Peyer's patch (tissue), 4 donors: ENCODE results near the gene GBX1. TPM values are rescaled to one million over a fixed set of nuclear protein-coding genes. Genes with fewer than 3 reads are reported as not detected.

Source experiments
- DNase-seq, 3 donors: peaks; one replicate each; pipeline ENCODE4 v3.0.0-alpha.2; 2017 to 2019
- H3K27ac ChIP-seq, 4 donors: fragments of 200-600 bp; sonication (generic); one replicate each; pipeline ENCODE4 v1.5.1; 2016 to 2019
- H3K27me3 ChIP-seq, 2 donors: fragments of 200-600 bp; sonication (generic); one replicate each; pipeline ENCODE4 v1.5.1; 2019
- H3K36me3 ChIP-seq, 3 donors: fragments of 200-600 bp; sonication (generic); one replicate each; pipeline ENCODE4 v1.5.1; 2016 to 2019
- H3K4me1 ChIP-seq, 4 donors: fragments of 200-600 bp; sonication (generic); one replicate each; pipeline ENCODE4 v1.5.1; 2016 to 2019
- H3K4me3 ChIP-seq, 4 donors: fragments of 200-600 bp; sonication (generic); 1 replicate in 3 of 4; 2 replicates in 1 of 4; pipeline ENCODE4 v1.5.1; 2016 to 2019; ENCODE audit warnings: mild to moderate bottlenecking in 1 of 4
- H3K9me3 ChIP-seq, 4 donors: fragments of 200-600 bp; sonication (generic); one replicate each; pipeline ENCODE4 v1.5.1; 2016 to 2019; ENCODE audit warnings: mild to moderate bottlenecking in 1 of 4
- CTCF ChIP-seq, 6 experiments: fragments of 450-650 bp in 4 of 6; fragments of 200-600 bp in 2 of 6; sonication (generic) in 1 of 6; IDR thresholded peaks; one replicate each; pipeline ENCODE4 v1.5.1; 2017 to 2019; ENCODE audit warnings: antibody characterized with exemption in 6 of 6, mild to moderate bottlenecking in 3 of 6, moderate library complexity in 1 of 6
- POLR2A ChIP-seq, 2 donors: fragments of 450-650 bp; IDR thresholded peaks; one replicate each; pipeline ENCODE4 v1.5.1; 2017; ENCODE audit warnings: antibody characterized with exemption in 2 of 2, mild to moderate bottlenecking in 2 of 2, moderate library complexity in 2 of 2
- total RNA-seq, 4 donors: library from RNA; depleted of rRNA; stranded (reverse); fragments of >200 nt; gene quantifications; one replicate each; pipeline ENCODE4 v1.1.0, GENCODE V29; 2016

The GBX1 gene
- total RNA-seq, 4 donors from 2014 or later, result not detected

DNA sequence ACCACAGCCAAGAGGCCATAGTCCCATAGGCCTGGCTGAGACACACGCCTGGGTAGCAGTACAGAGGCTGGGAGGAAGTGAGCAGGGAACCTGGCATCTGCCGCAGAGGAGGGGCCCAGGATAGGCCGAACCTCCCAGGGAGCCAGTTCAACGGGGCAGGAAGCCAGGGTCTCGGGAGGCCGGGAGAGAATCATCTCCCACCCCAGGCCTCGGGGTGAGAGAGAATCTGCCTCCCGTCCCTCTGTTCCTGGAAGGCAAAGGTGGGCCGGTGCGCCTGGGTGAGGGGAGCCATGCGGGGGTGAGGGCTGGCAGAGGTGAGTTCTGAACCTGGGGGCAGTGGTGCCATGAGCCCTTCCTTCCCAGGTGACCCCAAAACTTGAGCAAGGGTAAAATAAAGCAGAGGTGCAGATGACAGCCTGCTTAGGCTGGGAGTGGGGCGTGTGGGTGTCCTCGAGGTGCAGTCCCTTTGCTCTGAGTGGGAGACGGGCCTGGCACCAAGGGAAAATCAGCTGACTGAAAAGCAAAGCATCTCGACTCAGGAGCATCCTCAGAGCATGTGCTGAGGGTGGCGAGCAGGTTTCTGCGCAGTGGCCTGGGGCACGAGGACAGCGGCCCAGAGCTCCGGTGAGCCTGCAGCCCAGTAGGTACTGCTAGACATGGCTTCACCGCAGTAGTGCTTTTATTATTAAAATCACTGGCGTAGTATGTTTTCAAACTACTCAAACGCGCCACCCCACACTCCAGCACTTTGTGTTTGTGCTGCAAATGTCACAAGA lies 65.7 kb downstream of the GBX1 start:
- no peak overlapping the region for H3K27ac ChIP-seq
- peaks cover 0 to 22% (median 0%) of the 10 kb centered on the region in 4 donors for H3K4me1 ChIP-seq
- no peak for DNase-seq
- H3K9me3 ChIP-seq, result no peaks in the 10 kb centered on the region
- H3K27me3 ChIP-seq, result no peaks in the 10 kb centered on the region
- no peak overlapping the region for H3K4me3 ChIP-seq
- no peak for TF ChIP-seq CTCF (IDR thresholded peaks at IDR 0.05)
- TF ChIP-seq POLR2A (IDR thresholded peaks at IDR 0.05), result no peak
- peaks cover 0 to 9% (median 0%) of the 10 kb centered on the region in 3 donors for H3K36me3 ChIP-seq

DNA sequence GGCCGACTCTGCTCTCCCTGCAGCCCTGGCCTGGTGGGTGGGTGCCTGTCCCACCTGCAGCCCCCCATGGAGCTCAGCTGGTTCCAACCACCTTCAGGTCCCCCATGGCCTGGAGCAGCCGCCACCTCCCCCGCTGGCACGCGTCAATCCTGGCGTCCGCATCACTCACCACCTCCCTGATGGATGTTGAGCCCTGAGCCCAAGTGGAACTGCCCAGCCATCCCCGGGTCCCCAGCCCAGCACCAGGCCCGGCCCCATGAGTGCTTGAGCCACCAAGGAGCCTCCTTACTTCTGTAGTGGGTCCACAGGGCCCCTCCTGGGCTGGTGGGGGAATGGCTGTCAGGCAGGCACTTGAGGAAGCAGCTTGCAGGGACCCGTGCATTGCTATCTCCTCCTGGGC lies 66.6 kb downstream of the GBX1 start:
- H3K9me3 ChIP-seq, result no peaks in the 10 kb centered on the region
- TF ChIP-seq CTCF (IDR thresholded peaks at IDR 0.05), result no peak
- no peak for TF ChIP-seq POLR2A (IDR thresholded peaks at IDR 0.05)

DNA sequence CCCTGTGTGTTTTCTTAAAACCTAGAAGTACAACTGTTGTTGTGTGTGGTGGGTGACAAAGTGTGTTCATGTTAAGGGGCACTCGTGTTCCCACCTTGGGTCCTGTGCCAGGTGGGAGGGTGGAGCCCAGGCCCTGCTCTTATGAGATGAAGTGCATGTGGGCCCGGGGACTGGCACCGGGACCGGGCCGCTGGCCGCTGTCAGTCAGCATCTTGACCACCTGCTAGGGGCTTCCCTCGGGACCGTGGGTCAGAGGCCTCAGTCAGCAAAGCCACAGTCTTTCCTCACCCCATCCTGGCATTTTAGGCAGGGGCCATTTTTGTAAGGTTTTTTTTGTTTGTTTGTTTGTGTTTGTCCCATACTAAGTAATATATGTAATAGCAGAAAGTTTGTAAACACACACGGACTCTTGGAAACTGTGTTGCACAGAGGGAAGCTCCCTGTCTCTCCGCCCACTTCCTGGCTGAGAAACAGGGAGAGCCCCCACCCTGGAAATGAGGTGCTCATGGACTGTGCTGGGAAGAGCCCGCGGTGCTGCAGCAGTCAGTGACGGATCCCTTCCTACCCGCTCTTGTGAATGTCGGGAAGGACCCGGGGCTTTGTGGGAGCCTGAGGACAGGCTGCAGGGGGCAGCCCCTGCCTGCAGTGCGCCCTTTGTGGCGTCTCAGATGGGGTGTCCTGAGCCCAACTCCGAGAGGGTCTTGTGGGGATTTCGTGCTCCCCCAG lies 67.8 kb downstream of the GBX1 start:
- TF ChIP-seq CTCF (IDR thresholded peaks at IDR 0.05) (no peak), POLR2A (IDR thresholded peaks at IDR 0.05) (no peak)
- Histone ChIP-seq H3K27me3 (no peaks in the 10 kb centered on the region), H3K27ac (no peak overlapping the region), H3K9me3 (no peaks in the 10 kb centered on the region), H3K36me3 (peaks cover 0 to 4% (median 0%) of the 10 kb centered on the region in 3 donors), H3K4me1 (peaks cover 0 to 17% (median 0%) of the 10 kb centered on the region in 4 donors), H3K4me3 (no peak overlapping the region)
- no peak for DNase-seq

More for the DNA sequence above, 66.6 kb downstream of the GBX1 start:
- no peaks in the 10 kb centered on the region for H3K27me3 ChIP-seq
- peaks cover 0 to 9% (median 0%) of the 10 kb centered on the region in 3 donors for H3K36me3 ChIP-seq
- DNase-seq, result no peak
- H3K4me1 ChIP-seq, result peaks cover 0 to 22% (median 0%) of the 10 kb centered on the region in 4 donors
- H3K4me3 ChIP-seq, result no peak overlapping the region
- H3K27ac ChIP-seq, result no peak overlapping the region

Other genes with a start within 250 kb of the GBX1 start
- gene KCNH2, start 189.4 kb downstream of the GBX1 start, total RNA-seq, result 1 to 10 TPM; 2.4 to 8.5 (median 3.4) TPM
- 10 to 100 TPM in 1 of 4 donors, 1 to 10 TPM in 3; 1.2 to 18.2 (median 5.4) TPM for gene NOS3, start 176.7 kb downstream of the GBX1 start, total RNA-seq
- gene ATG9B, start 143.2 kb downstream of the GBX1 start, total RNA-seq, result under 1 TPM in 2 of 4 donors, not detected in 2; 0.27 to 0.28 TPM
- 10 to 100 TPM; 23.1 to 79.7 (median 42.7) TPM for gene ABCB8, start 139.2 kb downstream of the GBX1 start, total RNA-seq
- 10 to 100 TPM in 1 of 4 donors, 1 to 10 TPM in 3; 2.5 to 10.7 (median 5.0) TPM for gene ASIC3, start 119.2 kb downstream of the GBX1 start, total RNA-seq
- 10 to 100 TPM in 3 of 4 donors, 1 to 10 TPM in 1; 6.9 to 15.4 (median 13.8) TPM for gene CDK5, start 109.8 kb downstream of the GBX1 start, total RNA-seq
- gene SLC4A2, start 108.1 kb downstream of the GBX1 start, total RNA-seq, result 100 to 1,000 TPM; 101 to 143 (median 121) TPM
- gene FASTK, start 86.9 kb downstream of the GBX1 start, total RNA-seq, result 100 to 1,000 TPM in 3 of 4 donors, 10 to 100 TPM in 1; 99.0 to 239 (median 158) TPM
- gene TMUB1, start 84.2 kb downstream of the GBX1 start, total RNA-seq, result 100 to 1,000 TPM in 2 of 4 donors, 10 to 100 TPM in 2; 38.0 to 113 (median 100) TPM
- 100 to 1,000 TPM in 2 of 4 donors, 10 to 100 TPM in 2; 91.6 to 123 (median 101) TPM for gene AGAP3, start 81.2 kb downstream of the GBX1 start, total RNA-seq
- not detected for gene ASB10, start 19.6 kb upstream of the GBX1 start, total RNA-seq
- gene H2BK1, start 42.8 kb upstream of the GBX1 start, total RNA-seq, result not detected
- 10 to 100 TPM; 20.7 to 29.7 (median 26.4) TPM for gene ABCF2, start 59.5 kb upstream of the GBX1 start, total RNA-seq
- 10 to 100 TPM; 31.4 to 50.2 (median 43.2) TPM for gene CHPF2, start 64.8 kb upstream of the GBX1 start, total RNA-seq
- gene SMARCD3, start 81.0 kb upstream of the GBX1 start, total RNA-seq, result 10 to 100 TPM in 3 of 4 donors, 1 to 10 TPM in 1; 1.2 to 61.1 (median 18.3) TPM
- gene NUB1, start 174.1 kb upstream of the GBX1 start, total RNA-seq, result 10 to 100 TPM; 66.4 to 90.8 (median 68.2) TPM
- 10 to 100 TPM in 1 of 4 donors, 1 to 10 TPM in 2, not detected in 1; 5.9 to 13.2 (median 6.6) TPM for gene WDR86, start 242.3 kb upstream of the GBX1 start, total RNA-seq